ENCODE results near the gene MYL3.

Gene MYL3

DNA sequence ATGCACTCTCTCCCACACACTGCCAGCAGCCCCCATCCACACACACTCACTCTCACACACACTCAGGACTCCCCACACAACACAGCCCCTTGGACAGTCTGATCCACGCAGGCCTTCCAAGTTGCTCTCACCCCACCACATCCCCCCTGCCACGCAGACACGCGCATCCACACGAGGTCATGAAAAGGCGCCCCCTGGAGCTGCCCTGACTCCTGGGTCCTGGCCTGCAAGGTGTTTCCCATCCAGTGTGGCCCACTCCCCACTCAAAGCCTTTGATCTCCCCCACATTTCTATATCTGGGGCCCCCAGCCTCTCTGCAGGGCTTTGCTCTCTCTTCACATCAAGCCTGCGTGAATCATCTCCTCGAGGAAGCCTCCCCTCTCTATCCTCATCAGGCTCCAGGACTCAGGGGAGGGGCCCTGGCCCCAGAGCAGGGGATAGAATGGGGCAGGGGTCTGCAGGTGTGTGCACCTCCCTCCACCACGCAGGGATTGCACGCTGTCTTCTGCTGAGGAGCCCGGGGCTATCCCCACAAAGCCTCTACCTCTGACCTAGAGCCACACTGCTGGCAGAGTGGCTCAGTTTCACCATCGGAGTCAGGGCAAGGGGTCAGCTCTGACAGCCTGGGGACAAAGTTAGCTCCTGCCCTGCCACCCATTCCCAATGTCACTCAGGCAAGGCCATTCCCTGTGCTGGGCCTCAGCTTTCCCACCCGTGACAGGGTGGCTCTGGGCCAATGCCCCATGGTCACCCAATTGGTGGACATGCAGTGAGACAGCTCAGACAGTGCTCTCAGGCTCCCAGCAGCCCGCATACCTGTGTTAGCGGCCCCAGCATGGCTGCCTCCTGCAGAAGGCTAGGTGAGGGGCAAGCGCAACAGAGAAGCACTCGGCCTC lies 6.4 kb downstream of the MYL3 start:
- 92% methylated on average over 11 to 15 of the region's 17 CpGs for WGBS, 2 experiments (ENCODE audit: insufficient coverage in 2 of 2)
- Histone ChIP-seq H3K36me3 (ENCODE audit: control insufficient read depth, insufficient read depth, low read length) (no peaks in the 10 kb centered on the region), H3K9me3 (ENCODE audit: control insufficient read depth, low read length) (no peaks in the 10 kb centered on the region)

DNA sequence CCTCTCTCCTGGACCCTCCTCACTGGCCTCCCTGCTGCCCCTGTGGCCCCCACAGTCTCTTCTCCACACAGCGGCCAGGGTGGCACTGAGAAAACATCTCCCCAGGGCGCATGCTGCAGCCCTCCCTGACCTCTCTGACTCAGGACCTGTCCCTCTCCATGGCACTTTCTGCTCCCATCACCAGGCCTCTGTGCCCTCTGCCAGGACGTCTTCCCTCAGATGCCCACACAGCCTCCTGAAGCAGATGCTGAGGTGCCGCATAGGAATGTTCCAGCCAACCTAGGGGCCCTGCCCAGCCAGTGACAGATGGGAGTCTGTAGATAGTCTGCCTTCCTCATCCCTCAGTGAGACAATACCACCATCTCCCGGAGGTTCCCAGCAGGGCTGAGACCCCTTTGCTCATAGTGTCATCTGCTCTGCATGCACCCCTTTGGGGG lies 8.7 kb downstream of the MYL3 start:
- H3K27ac ChIP-seq (ENCODE audit: low read depth, low read length, severe bottlenecking): no peak overlapping the region
- no peaks in the 10 kb centered on the region for H3K36me3 ChIP-seq (ENCODE audit: control insufficient read depth, insufficient read depth, low read length)
- peaks cover 9% of the 10 kb centered on the region for H3K4me1 ChIP-seq (ENCODE audit: control insufficient read depth, insufficient read depth, low read length, poor library complexity, severe bottlenecking)
- WGBS, 2 experiments (ENCODE audit: insufficient coverage in 2 of 2): 84 to 94% methylated on average over 3 of the region's 5 CpGs
- H3K9me3 ChIP-seq (ENCODE audit: control insufficient read depth, low read length): no peaks in the 10 kb centered on the region
- no peak overlapping the region for H3K4me3 ChIP-seq (ENCODE audit: extremely low read depth, insufficient read depth, low read length, poor library complexity, severe bottlenecking)

More for the DNA sequence above, 6.4 kb downstream of the MYL3 start:
- H3K27ac ChIP-seq (ENCODE audit: low read depth, low read length, severe bottlenecking): no peak overlapping the region
- no peak overlapping the region for H3K4me3 ChIP-seq (ENCODE audit: extremely low read depth, insufficient read depth, low read length, poor library complexity, severe bottlenecking)
- peaks cover 10% of the 10 kb centered on the region for H3K4me1 ChIP-seq (ENCODE audit: control insufficient read depth, insufficient read depth, low read length, poor library complexity, severe bottlenecking)

DNA sequence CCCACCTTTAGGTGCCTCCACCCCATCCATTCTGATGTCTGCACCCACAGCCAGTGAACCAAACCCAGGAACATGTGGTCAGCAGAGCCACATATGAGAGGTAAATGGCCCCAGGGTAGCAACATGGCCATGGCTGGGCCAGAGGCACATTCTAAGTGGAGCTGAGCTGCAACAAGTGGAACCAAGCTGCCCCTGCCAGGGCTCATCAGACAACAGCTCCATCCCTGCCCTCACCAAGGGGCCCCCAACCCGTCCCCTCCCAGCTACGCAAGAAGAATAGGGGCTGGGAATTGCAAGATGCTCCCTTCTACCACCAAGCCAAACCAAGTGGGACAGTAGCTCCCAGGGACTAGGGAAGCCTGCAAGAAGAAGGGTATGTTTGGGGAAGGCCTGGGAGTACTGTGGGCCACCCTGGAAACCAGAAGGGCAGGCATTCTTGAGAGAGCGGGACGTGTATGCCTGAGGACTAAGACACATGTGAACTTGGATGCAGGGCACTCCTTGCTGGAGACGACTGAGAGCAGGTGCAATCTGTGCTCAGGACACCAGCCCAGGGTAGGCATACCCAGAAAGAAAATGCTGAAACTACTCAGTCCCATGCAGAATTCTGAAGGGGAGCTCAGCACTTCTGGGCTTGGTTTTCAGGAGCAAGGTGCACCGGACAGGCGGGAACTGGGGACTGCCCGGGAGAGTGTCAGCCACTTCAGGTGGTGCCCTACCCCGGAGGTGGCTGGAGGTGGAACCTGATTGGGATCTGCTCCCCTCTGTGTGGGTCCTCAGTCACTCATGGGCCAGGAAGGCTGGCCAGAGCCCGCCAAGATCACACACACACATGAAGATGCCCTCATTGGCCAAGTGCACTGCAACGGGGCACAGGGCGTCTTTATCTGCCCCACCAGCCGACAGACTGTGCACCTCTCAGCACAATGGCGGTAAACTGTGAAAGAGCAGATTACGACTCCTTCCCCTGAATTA lies 9.5 kb downstream of the MYL3 start:
- WGBS, 2 experiments (ENCODE audit: insufficient coverage in 2 of 2): 93 to 97% methylated on average over 10 to 13 of the region's 15 CpGs
- H3K4me3 ChIP-seq (ENCODE audit: extremely low read depth, insufficient read depth, low read length, poor library complexity, severe bottlenecking): no peak overlapping the region
- H3K9me3 ChIP-seq (ENCODE audit: control insufficient read depth, low read length): no peaks in the 10 kb centered on the region
- H3K36me3 ChIP-seq (ENCODE audit: control insufficient read depth, insufficient read depth, low read length): no peaks in the 10 kb centered on the region
- peaks cover 3% of the 10 kb centered on the region for H3K4me1 ChIP-seq (ENCODE audit: control insufficient read depth, insufficient read depth, low read length, poor library complexity, severe bottlenecking)
- H3K27ac ChIP-seq (ENCODE audit: low read depth, low read length, severe bottlenecking): no peak overlapping the region

DNA sequence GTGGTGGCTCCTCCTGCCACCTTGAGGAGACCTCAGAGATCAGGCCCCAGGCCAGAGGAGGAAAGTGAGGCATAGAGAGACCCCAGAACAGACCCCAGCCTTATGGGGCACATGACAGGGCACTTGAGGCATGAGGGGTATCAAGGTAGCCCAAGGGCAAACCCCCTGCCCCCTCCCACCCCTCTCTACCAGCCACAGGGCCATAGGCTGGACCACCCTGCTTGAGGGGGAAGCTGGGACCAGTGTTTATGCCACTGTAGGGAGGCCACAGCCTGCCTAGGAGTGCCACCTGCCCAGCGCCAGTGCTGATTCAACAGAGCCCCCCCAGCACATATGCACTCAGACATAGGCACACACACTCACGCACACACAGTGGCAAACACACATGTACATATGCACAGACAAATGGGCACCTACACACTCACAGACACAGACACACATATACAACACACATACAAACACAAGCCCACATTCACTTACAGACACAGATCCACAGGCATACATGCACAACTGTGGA lies 10.3 kb downstream of the MYL3 start:
- no peak overlapping the region for H3K27ac ChIP-seq (ENCODE audit: low read depth, low read length, severe bottlenecking)
- no peak overlapping the region for H3K4me3 ChIP-seq (ENCODE audit: extremely low read depth, insufficient read depth, low read length, poor library complexity, severe bottlenecking)
- H3K36me3 ChIP-seq (ENCODE audit: control insufficient read depth, insufficient read depth, low read length): no peaks in the 10 kb centered on the region
- H3K4me1 ChIP-seq (ENCODE audit: control insufficient read depth, insufficient read depth, low read length, poor library complexity, severe bottlenecking): peaks cover 4% of the 10 kb centered on the region
- H3K9me3 ChIP-seq (ENCODE audit: control insufficient read depth, low read length): no peaks in the 10 kb centered on the region
- 78 to 90% methylated on average over 2 of the region's 2 CpGs for WGBS, 2 experiments (ENCODE audit: insufficient coverage in 2 of 2)

DNA sequence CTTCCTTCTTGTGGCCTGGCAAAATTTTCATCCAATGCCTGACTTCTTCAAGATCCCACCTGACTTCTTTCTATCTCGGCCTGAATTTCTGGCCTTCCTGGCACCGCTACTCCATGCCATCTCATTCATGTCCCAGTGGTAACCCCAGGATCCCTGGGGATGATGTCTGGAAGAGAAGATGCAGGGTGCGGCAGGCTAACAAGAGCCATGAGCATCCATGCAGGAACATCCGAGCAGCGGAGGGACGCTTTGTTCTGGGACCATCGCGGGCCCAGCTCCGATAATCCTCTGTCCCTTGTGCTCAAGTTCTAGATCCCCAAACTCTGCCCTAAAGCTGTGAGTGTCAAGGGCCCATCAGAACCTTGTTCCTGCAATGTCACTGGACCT lies 10.9 kb downstream of the MYL3 start:
- WGBS, 2 experiments (ENCODE audit: insufficient coverage in 2 of 2): 93 to 97% methylated on average over 8 to 9 of the region's 9 CpGs
- Histone ChIP-seq H3K27ac (ENCODE audit: low read depth, low read length, severe bottlenecking) (no peak overlapping the region), H3K36me3 (ENCODE audit: control insufficient read depth, insufficient read depth, low read length) (no peaks in the 10 kb centered on the region)

DNA sequence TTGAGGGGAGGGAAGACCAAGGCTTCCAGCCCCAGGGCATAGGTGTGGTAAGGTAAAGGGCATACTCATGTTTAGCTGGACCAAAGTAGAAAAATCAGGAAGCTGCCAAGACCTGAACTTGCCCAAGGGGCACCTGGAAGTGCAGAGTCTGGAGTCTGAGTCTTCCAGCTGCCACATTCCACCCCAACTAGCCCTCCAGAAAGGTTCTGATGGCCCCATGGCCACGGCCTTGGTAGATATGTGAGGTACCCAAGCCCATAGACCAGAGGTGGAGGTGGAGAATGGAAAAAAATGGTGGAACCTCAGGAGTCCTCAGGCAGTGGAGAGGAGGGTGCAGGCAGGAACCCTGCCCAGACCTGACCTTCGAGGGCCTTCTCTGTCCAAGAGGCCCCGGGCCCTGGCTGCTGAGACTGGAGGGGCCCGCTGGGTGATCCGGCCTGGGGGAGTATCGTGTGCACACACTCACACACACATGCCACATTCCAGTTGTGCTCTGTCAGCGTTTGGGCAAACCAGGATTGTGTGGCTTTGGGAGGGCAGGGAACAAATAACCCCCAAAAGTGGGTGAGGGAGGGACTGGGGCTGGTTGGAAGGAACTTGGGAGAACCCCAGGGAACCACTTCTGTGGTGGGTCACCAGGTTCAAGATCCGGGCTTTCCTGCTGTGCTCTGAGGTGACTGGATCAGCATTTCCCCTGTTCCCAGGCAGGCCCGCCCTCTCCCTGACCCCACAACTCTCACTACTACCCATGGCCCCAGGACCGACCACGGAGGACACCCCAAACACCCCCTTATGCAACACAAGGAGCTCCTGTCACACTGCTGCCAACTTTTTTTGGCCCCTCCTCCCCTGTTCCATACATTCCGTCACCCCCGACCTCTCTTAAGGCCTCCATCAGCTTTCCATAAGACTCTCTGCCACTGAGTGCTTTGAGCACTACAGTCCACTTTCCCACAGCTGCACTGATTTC lies 11.6 kb downstream of the MYL3 start:
- H3K27ac ChIP-seq (ENCODE audit: low read depth, low read length, severe bottlenecking): no peak overlapping the region
- WGBS, 2 experiments (ENCODE audit: insufficient coverage in 2 of 2): 89 to 93% methylated on average over 9 of the region's 13 CpGs
- H3K4me3 ChIP-seq (ENCODE audit: extremely low read depth, insufficient read depth, low read length, poor library complexity, severe bottlenecking): no peak overlapping the region
- H3K36me3 ChIP-seq (ENCODE audit: control insufficient read depth, insufficient read depth, low read length): no peaks in the 10 kb centered on the region
- H3K9me3 ChIP-seq (ENCODE audit: control insufficient read depth, low read length): no peaks in the 10 kb centered on the region
- peaks cover 4% of the 10 kb centered on the region for H3K4me1 ChIP-seq (ENCODE audit: control insufficient read depth, insufficient read depth, low read length, poor library complexity, severe bottlenecking)

More for the DNA sequence above, 10.9 kb downstream of the MYL3 start:
- Histone ChIP-seq H3K4me3 (ENCODE audit: extremely low read depth, insufficient read depth, low read length, poor library complexity, severe bottlenecking) (no peak overlapping the region), H3K9me3 (ENCODE audit: control insufficient read depth, low read length) (no peaks in the 10 kb centered on the region), H3K4me1 (ENCODE audit: control insufficient read depth, insufficient read depth, low read length, poor library complexity, severe bottlenecking) (peaks cover 4% of the 10 kb centered on the region)

DNA sequence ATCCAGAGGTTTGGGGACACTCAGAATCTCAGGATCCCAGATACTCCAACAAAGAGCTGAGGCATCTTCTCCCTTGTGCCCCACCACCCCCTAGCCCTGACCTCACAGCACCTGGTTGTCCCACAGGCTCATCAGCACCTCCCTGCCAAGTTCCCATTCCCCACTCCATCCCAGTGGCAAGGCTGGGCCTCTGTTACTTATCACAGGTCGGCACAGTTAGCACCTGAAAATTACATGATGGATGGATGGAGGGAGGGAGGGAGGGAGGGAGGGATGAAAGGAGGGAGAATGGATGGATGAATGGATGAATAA lies 12.8 kb downstream of the MYL3 start:
- peaks cover 7% of the 10 kb centered on the region for H3K4me1 ChIP-seq (ENCODE audit: control insufficient read depth, insufficient read depth, low read length, poor library complexity, severe bottlenecking)
- H3K36me3 ChIP-seq (ENCODE audit: control insufficient read depth, insufficient read depth, low read length): no peaks in the 10 kb centered on the region
- no peak overlapping the region for H3K4me3 ChIP-seq (ENCODE audit: extremely low read depth, insufficient read depth, low read length, poor library complexity, severe bottlenecking)
- H3K27ac ChIP-seq (ENCODE audit: low read depth, low read length, severe bottlenecking): no peak overlapping the region
- 71% methylated on average over 1 of the region's 1 CpG; no CpG with 5 or more reads in 1 of the 2 experiments for WGBS, 2 experiments (ENCODE audit: insufficient coverage in 2 of 2)
- H3K9me3 ChIP-seq (ENCODE audit: control insufficient read depth, low read length): no peaks in the 10 kb centered on the region

DNA sequence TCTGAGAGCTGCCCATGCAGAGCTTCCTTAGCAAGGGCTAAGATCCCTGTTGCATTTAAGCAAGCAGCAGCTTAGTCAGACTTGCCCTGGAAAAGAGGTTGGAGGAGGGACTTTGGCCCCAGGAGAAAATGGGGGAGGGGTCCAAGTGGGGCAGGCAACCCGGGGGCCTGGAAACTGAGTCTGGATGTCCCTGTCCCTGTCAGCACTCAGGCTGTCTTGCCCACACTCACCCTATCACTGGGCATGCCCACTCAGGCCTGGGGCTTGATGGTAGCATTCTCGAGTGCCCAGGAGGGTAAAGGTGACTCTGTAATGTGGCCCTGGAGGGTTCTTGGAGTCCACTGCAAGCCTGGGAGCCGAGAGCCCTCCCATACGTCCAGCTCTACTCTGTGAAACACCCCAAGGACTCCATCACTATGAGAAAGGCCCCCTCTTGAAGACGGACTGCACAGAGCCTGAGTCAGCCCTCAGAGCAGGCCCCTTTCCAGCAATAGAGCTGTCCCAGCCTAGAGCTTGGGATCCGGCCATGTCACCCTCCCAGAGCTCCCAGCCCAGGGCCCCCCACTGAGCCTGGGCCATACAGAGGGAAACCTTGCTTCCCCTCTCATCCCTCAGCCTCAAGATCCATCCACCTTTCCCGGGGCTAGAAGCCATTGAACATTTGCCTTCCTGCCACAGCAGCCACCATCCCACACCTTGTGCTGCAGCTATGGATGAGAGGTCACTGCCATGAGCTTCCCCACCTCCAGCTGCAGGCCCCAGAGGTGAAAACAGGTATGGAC lies 13.4 kb downstream of the MYL3 start:
- H3K27ac ChIP-seq (ENCODE audit: low read depth, low read length, severe bottlenecking): no peak overlapping the region
- peaks cover 13% of the 10 kb centered on the region for H3K4me1 ChIP-seq (ENCODE audit: control insufficient read depth, insufficient read depth, low read length, poor library complexity, severe bottlenecking)
- H3K36me3 ChIP-seq (ENCODE audit: control insufficient read depth, insufficient read depth, low read length): no peaks in the 10 kb centered on the region
- WGBS, 2 experiments (ENCODE audit: insufficient coverage in 2 of 2): 77 to 85% methylated on average over 6 of the region's 7 CpGs
- no peaks in the 10 kb centered on the region for H3K9me3 ChIP-seq (ENCODE audit: control insufficient read depth, low read length)
- H3K4me3 ChIP-seq (ENCODE audit: extremely low read depth, insufficient read depth, low read length, poor library complexity, severe bottlenecking): no peak overlapping the region

DNA sequence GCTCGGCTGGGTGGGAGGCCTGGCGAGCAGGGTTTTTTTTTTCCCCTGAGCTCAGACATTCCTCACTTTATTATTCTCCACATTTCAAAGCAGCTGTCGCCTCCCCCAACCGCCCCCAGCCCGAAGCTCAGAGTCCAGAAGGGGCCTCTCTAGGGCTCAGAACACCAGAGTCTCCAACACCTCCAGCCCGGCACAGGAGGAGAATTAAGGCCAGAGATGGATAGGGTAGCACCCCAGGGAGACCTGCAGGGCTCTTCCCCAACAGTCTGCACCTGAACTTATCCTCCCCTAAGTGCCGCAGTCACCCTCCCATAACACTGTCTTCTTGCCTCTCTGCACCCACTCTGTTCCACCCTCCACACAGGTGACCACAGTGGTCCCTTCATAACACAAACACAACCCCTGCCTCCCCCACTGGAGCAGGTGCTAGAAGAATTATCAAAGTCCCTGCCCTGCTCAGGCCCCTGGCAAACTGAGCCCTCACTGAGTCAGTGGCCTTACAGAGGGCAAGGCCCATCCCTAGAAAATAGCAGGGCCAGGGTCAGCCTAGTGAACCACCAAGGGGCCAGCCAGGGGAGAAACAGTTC lies 14.1 kb downstream of the MYL3 start:
- Histone ChIP-seq H3K4me3 (ENCODE audit: extremely low read depth, insufficient read depth, low read length, poor library complexity, severe bottlenecking) (no peak overlapping the region), H3K4me1 (ENCODE audit: control insufficient read depth, insufficient read depth, low read length, poor library complexity, severe bottlenecking) (peaks cover 15% of the 10 kb centered on the region), H3K27ac (ENCODE audit: low read depth, low read length, severe bottlenecking) (no peak overlapping the region), H3K9me3 (ENCODE audit: control insufficient read depth, low read length) (no peaks in the 10 kb centered on the region), H3K36me3 (ENCODE audit: control insufficient read depth, insufficient read depth, low read length) (no peaks in the 10 kb centered on the region)
- 77 to 93% methylated on average over 3 to 4 of the region's 7 CpGs for WGBS, 2 experiments (ENCODE audit: insufficient coverage in 2 of 2)
